Measurements from ENCODE around the gene RRP15. TPM values are rescaled to one million over a fixed set of nuclear protein-coding genes. Genes with fewer than 3 reads are reported as not detected.

RRP15 gene
- polyA plus RNA-seq, 3 donors = 0.81 to 7.6 (median 4.6) TPM

DNA sequence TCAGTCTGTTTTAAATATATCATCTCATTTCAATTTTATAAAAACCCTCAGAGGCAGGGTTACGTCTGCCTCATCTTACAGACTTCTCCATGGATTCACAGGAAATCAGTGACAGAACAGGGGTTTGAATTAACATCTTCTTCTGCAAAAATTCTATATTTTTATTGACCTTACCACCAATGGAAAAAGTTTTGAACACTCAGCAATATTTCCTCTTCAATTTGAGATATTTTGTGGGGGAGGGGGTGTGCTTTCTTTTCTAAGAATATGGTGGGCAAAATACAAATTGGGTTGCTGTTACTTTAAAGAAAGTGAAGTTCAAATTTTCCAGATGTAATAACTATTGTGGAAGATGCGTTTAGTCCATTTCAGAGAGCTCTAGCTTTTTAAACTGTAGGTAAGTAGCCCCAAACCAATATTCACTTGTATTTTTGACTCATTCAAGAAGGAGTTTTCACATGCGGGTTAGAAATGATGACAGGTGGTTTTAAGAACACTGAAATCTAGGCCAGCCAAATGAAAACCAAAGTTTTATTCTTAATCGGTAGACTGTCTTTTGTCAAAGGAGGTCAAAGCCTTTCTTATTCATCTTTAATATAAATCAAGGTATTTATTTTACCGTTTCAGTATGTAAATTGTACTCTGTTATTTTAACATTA lies 77.5 kb downstream of the RRP15 start:
- H4K20me1 ChIP-seq (ENCODE audit: insufficient read depth, low read length) = no peaks in the 10 kb centered on the region
- no peaks in the 10 kb centered on the region for H3K36me3 ChIP-seq (replicated peaks in 1 of 2; ENCODE audit: control insufficient read depth in 1 of 2, insufficient read depth in 2 of 2, low read length in 2 of 2)
- DNase-seq = no peak
- no peaks in the 10 kb centered on the region for H3K4me1 Mint-ChIP-seq
- TF ChIP-seq, protein P1, sequence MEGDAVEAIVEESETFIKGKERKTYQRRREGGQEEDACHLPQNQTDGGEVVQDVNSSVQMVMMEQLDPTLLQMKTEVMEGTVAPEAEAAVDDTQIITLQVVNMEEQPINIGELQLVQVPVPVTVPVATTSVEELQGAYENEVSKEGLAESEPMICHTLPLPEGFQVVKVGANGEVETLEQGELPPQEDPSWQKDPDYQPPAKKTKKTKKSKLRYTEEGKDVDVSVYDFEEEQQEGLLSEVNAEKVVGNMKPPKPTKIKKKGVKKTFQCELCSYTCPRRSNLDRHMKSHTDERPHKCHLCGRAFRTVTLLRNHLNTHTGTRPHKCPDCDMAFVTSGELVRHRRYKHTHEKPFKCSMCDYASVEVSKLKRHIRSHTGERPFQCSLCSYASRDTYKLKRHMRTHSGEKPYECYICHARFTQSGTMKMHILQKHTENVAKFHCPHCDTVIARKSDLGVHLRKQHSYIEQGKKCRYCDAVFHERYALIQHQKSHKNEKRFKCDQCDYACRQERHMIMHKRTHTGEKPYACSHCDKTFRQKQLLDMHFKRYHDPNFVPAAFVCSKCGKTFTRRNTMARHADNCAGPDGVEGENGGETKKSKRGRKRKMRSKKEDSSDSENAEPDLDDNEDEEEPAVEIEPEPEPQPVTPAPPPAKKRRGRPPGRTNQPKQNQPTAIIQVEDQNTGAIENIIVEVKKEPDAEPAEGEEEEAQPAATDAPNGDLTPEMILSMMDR (IDR thresholded peaks at IDR 0.05) = no peak
- no peaks in the 10 kb centered on the region for H3K9me3 ChIP-seq (replicated peaks in 1 of 2; ENCODE audit: control insufficient read depth in 1 of 2, insufficient read depth in 1 of 2, low read length in 2 of 2)
- H3K4me1 ChIP-seq (ENCODE audit: control insufficient read depth in 1 of 2, insufficient read depth in 2 of 2, low read length in 2 of 2) = no peaks in the 10 kb centered on the region
- H2AFZ ChIP-seq (ENCODE audit: insufficient read depth, low read depth, low read length, poor library complexity, severe bottlenecking) = no peak overlapping the region
- no peaks in the 10 kb centered on the region for H3K79me2 ChIP-seq (ENCODE audit: insufficient read depth, low read length)
- H3K27me3 ChIP-seq (ENCODE audit: control insufficient read depth in 2 of 2, insufficient read depth in 2 of 2, low read length in 2 of 2) = peaks cover 2 to 7% of the 10 kb centered on the region in 2 donors
- peaks cover 0 to 1% (median 0%) of the 10 kb centered on the region in 7 donors for H3K9me3 Mint-ChIP-seq
- H3K9ac ChIP-seq (ENCODE audit: insufficient read depth, low read length, poor library complexity, severe bottlenecking) = no peak overlapping the region
- no peak overlapping the region for H3K27ac ChIP-seq (ENCODE audit: low read depth in 1 of 2, low read length in 2 of 2)
- no CpG with 5 or more reads among the region's 5 CpGs for WGBS (ENCODE audit: insufficient coverage)
- intact Hi-C loops (cut with micrococcal nuclease) = no loop called here
- no peak overlapping the region for H3K27ac Mint-ChIP-seq
- no peaks in the 10 kb centered on the region for H3K36me3 Mint-ChIP-seq
- H3K4me2 ChIP-seq (replicated peaks; ENCODE audit: extremely low read depth, low read length, poor library complexity, severe bottlenecking) = no peak overlapping the region
- peaks cover 5 to 12% (median 5%) of the 10 kb centered on the region in 3 donors for H3K27me3 Mint-ChIP-seq (ENCODE audit: low read depth in 3 of 3)
- H3K4me3 ChIP-seq (replicated peaks in 1 of 3; ENCODE audit: low read depth in 2 of 3, low read length in 3 of 3) = no peak overlapping the region
- H3K4me3 Mint-ChIP-seq = no peak overlapping the region

GRCh38 chr1:218363141-218363540 lies 78.0 kb downstream of the RRP15 start:
- Histone ChIP-seq H3K9ac (ENCODE audit: insufficient read depth, low read length, poor library complexity, severe bottlenecking) (no peak overlapping the region), H3K4me3 (replicated peaks in 1 of 3; ENCODE audit: low read depth in 2 of 3, low read length in 3 of 3) (no peak overlapping the region), H3K4me2 (replicated peaks; ENCODE audit: extremely low read depth, low read length, poor library complexity, severe bottlenecking) (no peak overlapping the region), H4K20me1 (ENCODE audit: insufficient read depth, low read length) (no peaks in the 10 kb centered on the region), H3K79me2 (ENCODE audit: insufficient read depth, low read length) (no peaks in the 10 kb centered on the region), H3K27me3 (ENCODE audit: control insufficient read depth in 2 of 2, insufficient read depth in 2 of 2, low read length in 2 of 2) (peaks cover 2 to 7% of the 10 kb centered on the region in 2 donors), H3K27ac (ENCODE audit: low read depth in 1 of 2, low read length in 2 of 2) (no peak overlapping the region), H2AFZ (ENCODE audit: insufficient read depth, low read depth, low read length, poor library complexity, severe bottlenecking) (no peak overlapping the region), H3K9me3 (replicated peaks in 1 of 2; ENCODE audit: control insufficient read depth in 1 of 2, insufficient read depth in 1 of 2, low read length in 2 of 2) (no peaks in the 10 kb centered on the region), H3K36me3 (replicated peaks in 1 of 2; ENCODE audit: control insufficient read depth in 1 of 2, insufficient read depth in 2 of 2, low read length in 2 of 2) (no peaks in the 10 kb centered on the region), H3K4me1 (ENCODE audit: control insufficient read depth in 1 of 2, insufficient read depth in 2 of 2, low read length in 2 of 2) (no peaks in the 10 kb centered on the region)
- TF ChIP-seq, protein P1 (IDR thresholded peaks at IDR 0.05) = no peak
- intact Hi-C loops (cut with micrococcal nuclease) = no loop called here
- DNase-seq = no peak
- no peaks in the 10 kb centered on the region for H3K36me3 Mint-ChIP-seq
- no peaks in the 10 kb centered on the region for H3K4me1 Mint-ChIP-seq
- peaks cover 5 to 16% (median 10%) of the 10 kb centered on the region in 3 donors for H3K27me3 Mint-ChIP-seq (ENCODE audit: low read depth in 3 of 3)
- peaks cover 0 to 1% (median 0%) of the 10 kb centered on the region in 7 donors for H3K9me3 Mint-ChIP-seq
- no peak overlapping the region for H3K27ac Mint-ChIP-seq
- no peak overlapping the region for H3K4me3 Mint-ChIP-seq
- WGBS (ENCODE audit: insufficient coverage) = no CpG with 5 or more reads among the region's 1 CpG

All from CD14-positive monocyte (primary cell).